ENCODE results near the gene TIGD4. TPM values are rescaled to one million over a fixed set of nuclear protein-coding genes. Genes with fewer than 3 reads are reported as not detected.

Gene TIGD4
- total RNA-seq, 2 donors from 2014 or later = 0.28 to 0.64 TPM

Other genes starting within 250 kb of the TIGD4 start
- gene FBXW7, start 243.6 kb downstream of the TIGD4 start, total RNA-seq = 10 to 100 TPM; 21.8 to 24.9 TPM
- gene TMEM154, start 99.7 kb downstream of the TIGD4 start, total RNA-seq = 1 to 10 TPM; 2.6 to 2.7 TPM
- 10 to 100 TPM; 34.7 to 38.9 TPM for gene ARFIP1, start 224 bp upstream of the TIGD4 start, total RNA-seq
- 10 to 100 TPM; 11.0 to 15.3 TPM for gene FHDC1, start 156.6 kb upstream of the TIGD4 start, total RNA-seq